Activated T-helper 2 cell treated with anti-CD3 and anti-CD28 coated beads, Interferon-gamma antibody, Interleukin-2, Interleukin-4, amounts not matched to agents 10 μg/mL and 5 μg/mL and 100 μg/mL, durations not matched to agents 14 hours and 24 hours and 36 hours (primary cell): Measurements from ENCODE around the gene UNC5A. TPM values are rescaled to one million over a fixed set of nuclear protein-coding genes. Genes with fewer than 3 reads are reported as not detected.

ENCODE experiments used
- DNase-seq: peaks from one replicate; pipeline ENCODE4 v3.0.0; 2021; ENCODE audit warnings: low spot score
- H3K27ac Mint-ChIP-seq: one replicate; pipeline ENCODE4 v1.8.0; 2021; ENCODE audit warnings: mixed read lengths
- H3K27me3 Mint-ChIP-seq: one replicate; pipeline ENCODE4 v1.8.0; 2021; ENCODE audit warnings: low read depth, mixed read lengths
- H3K36me3 Mint-ChIP-seq: one replicate; pipeline ENCODE4 v1.8.0; 2021; ENCODE audit warnings: low read depth, mixed read lengths
- H3K4me1 Mint-ChIP-seq: one replicate; pipeline ENCODE4 v1.8.0; 2021; ENCODE audit warnings: low read depth, mixed read lengths
- H3K4me3 Mint-ChIP-seq: one replicate; pipeline ENCODE4 v1.8.0; 2021; ENCODE audit warnings: low read depth, mild to moderate bottlenecking, moderate library complexity, mixed read lengths
- H3K9me3 Mint-ChIP-seq: one replicate; pipeline ENCODE4 v1.8.0; 2021; ENCODE audit warnings: mixed read lengths
- intact Hi-C: fragments of 100-400 bp; cut with micrococcal nuclease; formaldehyde crosslinking; loops from one replicate; pipeline ENCODE4 v1.15.1; 2023
- total RNA-seq: library from RNA; stranded (reverse); gene quantifications from 2 replicates; pipeline ENCODE4 v1.2.3, GENCODE V29; 2022

Gene UNC5A
- total RNA-seq, 1 donor from 2014 or later: not detected

GRCh38 chr5:176851871-176852658, 41.7 kb downstream of the UNC5A start:
- Mint-ChIP-seq H3K9me3 (no peaks in the 10 kb centered on the region), H3K4me3 (no peak overlapping the region), H3K36me3 (no peaks in the 10 kb centered on the region), H3K4me1 (no peaks in the 10 kb centered on the region), H3K27me3 (no peaks in the 10 kb centered on the region), H3K27ac (no peak overlapping the region)
- intact Hi-C loops: no loop called here
- DNase-seq: no peak

- intact Hi-C loops: no loop called here
- no peak overlapping the region for H3K27ac Mint-ChIP-seq
- H3K9me3 Mint-ChIP-seq: no peaks in the 10 kb centered on the region
- H3K4me3 Mint-ChIP-seq: no peak overlapping the region
- no peaks in the 10 kb centered on the region for H3K4me1 Mint-ChIP-seq
- H3K27me3 Mint-ChIP-seq: no peaks in the 10 kb centered on the region
- DNase-seq: no peak
- no peaks in the 10 kb centered on the region for H3K36me3 Mint-ChIP-seq
These were observed 42.9 kb downstream of the UNC5A start for GRCh38 chr5:176853151-176853778.

DNA sequence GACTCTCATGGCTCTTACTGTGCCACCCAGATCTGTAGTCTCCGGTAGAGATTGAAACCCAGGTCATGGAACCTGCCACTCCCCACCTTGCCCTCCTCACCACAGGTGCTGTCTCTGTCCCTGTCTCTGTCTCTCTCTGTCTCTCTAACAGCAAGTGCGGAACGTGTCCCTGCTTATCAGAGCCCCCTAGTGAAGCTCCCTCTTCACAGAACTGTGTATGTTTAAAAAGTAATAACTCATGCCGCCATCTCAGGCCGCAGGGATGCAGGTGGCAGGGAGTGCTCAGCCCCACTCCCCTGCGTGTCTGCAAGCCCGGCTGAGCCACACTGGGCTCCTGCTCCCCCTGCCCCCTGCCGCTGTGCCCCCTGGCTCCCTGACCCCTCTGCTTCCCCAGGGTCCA, 43.8 kb downstream of the UNC5A start:
- no peak overlapping the region for H3K27ac Mint-ChIP-seq
- intact Hi-C loops: no loop called here
- H3K4me1 Mint-ChIP-seq: no peaks in the 10 kb centered on the region
- no peak for DNase-seq
- H3K9me3 Mint-ChIP-seq: no peaks in the 10 kb centered on the region
- no peaks in the 10 kb centered on the region for H3K27me3 Mint-ChIP-seq
- no peaks in the 10 kb centered on the region for H3K36me3 Mint-ChIP-seq
- no peak overlapping the region for H3K4me3 Mint-ChIP-seq

DNA sequence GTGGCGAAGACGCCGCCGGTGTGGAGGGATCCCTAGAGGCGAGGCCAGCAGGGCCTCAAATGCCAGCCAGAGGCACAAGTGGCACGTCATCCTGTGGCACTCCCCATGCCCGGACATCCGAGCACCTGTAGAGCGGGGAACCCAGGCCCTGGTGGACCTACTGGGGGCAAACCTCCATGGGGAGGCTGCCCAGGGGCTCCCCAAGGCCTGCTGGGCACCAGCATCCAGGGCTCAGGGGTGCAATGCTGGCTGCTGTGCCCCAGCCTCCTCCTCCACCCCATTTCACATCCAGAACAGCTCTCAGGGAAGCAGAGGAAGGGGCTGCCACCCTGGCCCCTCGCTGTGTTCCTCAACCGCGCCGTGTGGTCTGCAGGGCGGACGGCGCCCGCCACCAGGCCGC, 45.2 kb downstream of the UNC5A start:
- H3K4me1 Mint-ChIP-seq: no peaks in the 10 kb centered on the region
- intact Hi-C loops: no loop called here
- H3K36me3 Mint-ChIP-seq: no peaks in the 10 kb centered on the region
- DNase-seq: no peak
- H3K9me3 Mint-ChIP-seq: no peaks in the 10 kb centered on the region
- H3K4me3 Mint-ChIP-seq: no peak overlapping the region
- no peaks in the 10 kb centered on the region for H3K27me3 Mint-ChIP-seq
- H3K27ac Mint-ChIP-seq: no peak overlapping the region

- Mint-ChIP-seq H3K27me3 (no peaks in the 10 kb centered on the region), H3K9me3 (no peaks in the 10 kb centered on the region), H3K4me3 (no peak overlapping the region), H3K36me3 (no peaks in the 10 kb centered on the region), H3K4me1 (no peaks in the 10 kb centered on the region), H3K27ac (no peak overlapping the region)
- DNase-seq: no peak
- intact Hi-C loops: no loop called here
These were observed 46.4 kb downstream of the UNC5A start for GRCh38 chr5:176856746-176857145.

DNA sequence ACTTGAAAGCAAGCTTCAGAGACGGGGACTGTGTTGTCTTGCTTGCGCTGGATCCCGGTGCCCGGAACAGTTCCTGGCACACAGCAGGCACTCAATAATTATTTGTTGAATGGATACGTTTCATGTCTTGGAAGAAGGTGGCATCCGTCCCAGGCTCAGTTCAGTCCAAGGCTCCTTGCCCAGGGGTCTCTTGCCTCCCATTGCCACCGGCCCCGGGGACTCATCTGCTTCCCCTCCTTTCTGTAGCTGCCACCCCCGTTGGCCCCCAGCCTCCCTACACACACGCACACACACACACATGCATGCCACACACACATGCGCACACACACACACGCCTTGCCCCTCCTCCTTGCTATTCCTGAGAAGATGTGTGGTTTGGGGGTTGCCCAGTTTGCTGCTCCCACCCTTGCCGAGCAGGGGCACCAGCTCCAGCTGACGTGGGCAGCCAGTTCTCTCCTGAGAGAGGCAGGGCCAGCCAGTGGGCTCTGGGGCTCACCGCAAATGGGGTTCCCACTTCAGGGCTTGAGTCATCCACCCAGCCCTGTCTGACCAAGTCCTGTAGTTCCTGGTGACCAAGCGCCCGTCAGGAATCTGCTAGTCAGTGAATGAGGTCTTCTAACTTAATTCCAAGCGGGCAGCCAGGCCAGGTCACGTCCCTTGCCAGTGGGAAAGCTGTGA, 47.0 kb downstream of the UNC5A start:
- DNase-seq: no peak
- Mint-ChIP-seq H3K27ac (no peak overlapping the region), H3K4me1 (no peaks in the 10 kb centered on the region), H3K9me3 (no peaks in the 10 kb centered on the region), H3K36me3 (no peaks in the 10 kb centered on the region), H3K27me3 (no peaks in the 10 kb centered on the region), H3K4me3 (no peak overlapping the region)
- intact Hi-C loops: no loop called here

- H3K36me3 Mint-ChIP-seq: no peaks in the 10 kb centered on the region
- DNase-seq: no peak
- intact Hi-C loops: no loop called here
- H3K4me1 Mint-ChIP-seq: no peaks in the 10 kb centered on the region
- peaks cover under 1% of the 10 kb centered on the region for H3K27me3 Mint-ChIP-seq
- H3K9me3 Mint-ChIP-seq: no peaks in the 10 kb centered on the region
- H3K4me3 Mint-ChIP-seq: no peak overlapping the region
- no peak overlapping the region for H3K27ac Mint-ChIP-seq
These were observed 47.5 kb downstream of the UNC5A start for GRCh38 chr5:176857894-176858273.

- Mint-ChIP-seq H3K4me1 (peaks cover 1% of the 10 kb centered on the region), H3K27me3 (peaks cover 4% of the 10 kb centered on the region), H3K27ac (no peak overlapping the region), H3K4me3 (no peak overlapping the region), H3K36me3 (no peaks in the 10 kb centered on the region), H3K9me3 (no peaks in the 10 kb centered on the region)
- intact Hi-C loops: no loop called here
- no peak for DNase-seq
These were observed 49.6 kb downstream of the UNC5A start for GRCh38 chr5:176859916-176860315.

DNA sequence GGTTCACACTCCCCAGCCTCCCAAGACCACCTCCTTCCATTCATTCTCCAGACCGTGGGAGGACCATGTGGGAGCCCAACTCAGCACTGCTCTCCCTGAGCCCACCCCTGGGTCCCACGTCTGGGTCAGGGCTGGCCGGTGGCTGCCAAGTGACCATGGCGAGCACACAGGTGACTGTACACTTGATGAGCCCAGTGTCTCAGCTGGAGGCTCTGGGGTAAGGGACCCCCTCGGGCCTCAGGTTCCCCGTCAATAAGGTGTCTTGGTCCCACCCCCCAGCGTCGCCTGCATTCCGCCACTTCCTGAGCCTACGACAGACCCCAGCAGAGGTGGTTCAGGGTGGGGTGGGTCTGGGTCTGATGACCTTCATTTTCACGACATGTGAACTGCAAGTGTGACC, 50.0 kb downstream of the UNC5A start:
- peaks cover 1% of the 10 kb centered on the region for H3K4me1 Mint-ChIP-seq
- H3K4me3 Mint-ChIP-seq: no peak overlapping the region
- H3K9me3 Mint-ChIP-seq: no peaks in the 10 kb centered on the region
- H3K27ac Mint-ChIP-seq: no peak overlapping the region
- H3K36me3 Mint-ChIP-seq: no peaks in the 10 kb centered on the region
- intact Hi-C loops: no loop called here
- DNase-seq: no peak
- H3K27me3 Mint-ChIP-seq: peaks cover 5% of the 10 kb centered on the region

DNA sequence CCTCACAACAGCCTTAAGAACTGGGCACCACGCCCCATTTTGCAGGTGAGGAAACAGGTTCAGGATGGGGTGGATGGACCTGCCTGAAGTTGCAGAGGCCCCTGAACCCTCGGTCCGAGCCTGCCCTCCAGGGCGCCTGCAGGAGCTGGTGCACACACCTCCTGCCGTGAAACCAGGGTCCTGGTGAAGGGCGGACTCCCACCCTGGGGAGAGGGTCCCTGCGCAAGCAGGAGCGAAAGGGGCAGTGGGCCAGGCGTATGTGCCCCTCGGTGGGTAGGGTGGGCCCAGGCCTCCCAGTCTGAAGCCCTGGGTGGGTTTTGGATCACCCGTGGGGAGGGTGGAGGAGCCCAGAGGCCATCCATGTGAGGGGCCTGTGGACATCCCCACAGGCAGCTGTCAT, 50.9 kb downstream of the UNC5A start:
- DNase-seq: no peak
- Mint-ChIP-seq H3K27me3 (peaks cover 12% of the 10 kb centered on the region), H3K9me3 (no peaks in the 10 kb centered on the region), H3K36me3 (no peaks in the 10 kb centered on the region), H3K27ac (no peak overlapping the region), H3K4me1 (peaks cover 1% of the 10 kb centered on the region), H3K4me3 (no peak overlapping the region)
- intact Hi-C loops: no loop called here

DNA sequence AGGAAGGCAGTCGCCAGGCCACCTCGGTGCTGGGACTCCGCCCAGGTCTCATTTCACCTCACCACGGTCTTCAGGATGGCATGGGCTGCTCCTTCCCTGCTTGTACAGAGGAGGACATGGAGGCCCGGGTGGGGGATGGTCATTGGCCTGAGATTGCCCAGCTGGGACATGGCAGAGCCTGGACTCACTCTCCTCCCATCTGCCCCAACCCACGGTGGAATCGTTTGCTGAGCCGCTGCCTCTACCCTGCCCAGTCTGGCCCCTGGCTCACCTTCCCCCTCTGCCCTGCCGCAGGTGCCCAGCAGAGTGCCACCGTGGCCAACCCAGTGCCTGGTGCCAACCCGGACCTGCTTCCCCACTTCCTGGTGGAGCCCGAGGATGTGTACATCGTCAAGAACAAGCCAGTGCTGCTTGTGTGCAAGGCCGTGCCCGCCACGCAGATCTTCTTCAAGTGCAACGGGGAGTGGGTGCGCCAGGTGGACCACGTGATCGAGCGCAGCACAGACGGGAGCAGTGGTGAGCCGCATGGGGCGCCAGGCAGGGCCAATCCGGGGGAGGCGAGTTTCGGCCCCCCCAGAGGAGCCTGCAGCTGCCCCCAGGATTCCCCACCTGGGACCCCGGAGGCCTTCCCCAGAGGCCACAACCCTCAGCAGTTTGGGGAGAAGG, 52.1 kb downstream of the UNC5A start:
- peaks cover 1% of the 10 kb centered on the region for H3K4me1 Mint-ChIP-seq
- H3K36me3 Mint-ChIP-seq: no peaks in the 10 kb centered on the region
- peaks cover 19% of the 10 kb centered on the region for H3K27me3 Mint-ChIP-seq

DNA sequence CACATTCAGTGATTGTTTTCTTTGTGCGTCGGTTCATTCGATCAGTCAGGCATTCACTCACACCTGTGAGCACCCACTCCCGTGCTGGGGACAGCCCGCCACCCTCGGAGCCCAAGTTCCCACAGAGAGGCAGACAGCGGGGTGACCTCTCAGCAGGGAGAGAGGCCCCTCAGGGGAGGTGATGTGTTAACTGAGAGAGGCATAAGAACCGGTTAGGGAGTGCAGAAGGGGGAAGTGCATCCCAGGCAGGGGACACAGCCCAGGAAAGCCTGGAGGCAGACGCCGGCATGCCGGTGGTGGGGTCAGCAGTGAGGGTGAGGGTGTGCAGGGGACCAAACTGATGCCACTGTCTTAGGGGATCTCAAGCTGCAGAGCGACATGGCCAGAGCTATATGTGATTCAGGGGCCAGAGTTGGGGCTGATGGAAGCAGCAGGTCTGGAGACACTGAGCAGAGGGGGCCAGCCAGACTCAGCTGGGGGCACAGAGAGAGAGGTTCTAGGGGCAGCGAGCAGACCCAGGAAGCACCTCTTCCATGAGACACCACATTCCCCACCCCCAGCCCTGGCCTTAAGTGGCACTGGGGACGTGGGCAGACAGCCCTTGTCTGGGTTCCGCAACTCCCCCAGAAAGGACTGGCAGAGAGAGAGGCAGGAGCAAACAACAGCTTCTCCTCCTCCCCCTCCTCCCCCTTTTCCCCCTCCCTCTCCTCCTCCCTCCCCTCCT, 52.8 kb downstream of the UNC5A start:
- no peak overlapping the region for H3K4me3 Mint-ChIP-seq
- H3K4me1 Mint-ChIP-seq: peaks cover 1% of the 10 kb centered on the region
- H3K9me3 Mint-ChIP-seq: no peaks in the 10 kb centered on the region
- no peak for DNase-seq
- intact Hi-C loops: no loop called here
- no peak overlapping the region for H3K27ac Mint-ChIP-seq
- H3K27me3 Mint-ChIP-seq: peaks cover 21% of the 10 kb centered on the region
- H3K36me3 Mint-ChIP-seq: no peaks in the 10 kb centered on the region

More for the DNA sequence above, 52.1 kb downstream of the UNC5A start:
- Mint-ChIP-seq H3K27ac (no peak overlapping the region), H3K4me3 (no peak overlapping the region), H3K9me3 (no peaks in the 10 kb centered on the region)
- DNase-seq: no peak
- intact Hi-C loops: no loop called here
